GM10266 (cell line): ENCODE results near the gene WBP2.
A peak's percentile ranks its signal among the peaks of the same experiment; 100 is the strongest.

Source experiments
- DNase-seq: peaks from one replicate; pipeline ENCODE4 v3.0.0; 2012; ENCODE audit errors: extremely low spot score
- CTCF ChIP-seq: IDR thresholded peaks from 2 replicates; pipeline ENCODE4 v1.5.1; 2012; ENCODE audit warnings: mild to moderate bottlenecking, low read depth; ENCODE audit not compliant: control insufficient read depth, insufficient read depth; ENCODE audit errors: missing control alignments

The WBP2 gene

GRCh38 chr17:75898065-75898464, 42.9 kb upstream of the WBP2 start:
- no peak for TF ChIP-seq CTCF
- DNase-seq = no peak

DNA sequence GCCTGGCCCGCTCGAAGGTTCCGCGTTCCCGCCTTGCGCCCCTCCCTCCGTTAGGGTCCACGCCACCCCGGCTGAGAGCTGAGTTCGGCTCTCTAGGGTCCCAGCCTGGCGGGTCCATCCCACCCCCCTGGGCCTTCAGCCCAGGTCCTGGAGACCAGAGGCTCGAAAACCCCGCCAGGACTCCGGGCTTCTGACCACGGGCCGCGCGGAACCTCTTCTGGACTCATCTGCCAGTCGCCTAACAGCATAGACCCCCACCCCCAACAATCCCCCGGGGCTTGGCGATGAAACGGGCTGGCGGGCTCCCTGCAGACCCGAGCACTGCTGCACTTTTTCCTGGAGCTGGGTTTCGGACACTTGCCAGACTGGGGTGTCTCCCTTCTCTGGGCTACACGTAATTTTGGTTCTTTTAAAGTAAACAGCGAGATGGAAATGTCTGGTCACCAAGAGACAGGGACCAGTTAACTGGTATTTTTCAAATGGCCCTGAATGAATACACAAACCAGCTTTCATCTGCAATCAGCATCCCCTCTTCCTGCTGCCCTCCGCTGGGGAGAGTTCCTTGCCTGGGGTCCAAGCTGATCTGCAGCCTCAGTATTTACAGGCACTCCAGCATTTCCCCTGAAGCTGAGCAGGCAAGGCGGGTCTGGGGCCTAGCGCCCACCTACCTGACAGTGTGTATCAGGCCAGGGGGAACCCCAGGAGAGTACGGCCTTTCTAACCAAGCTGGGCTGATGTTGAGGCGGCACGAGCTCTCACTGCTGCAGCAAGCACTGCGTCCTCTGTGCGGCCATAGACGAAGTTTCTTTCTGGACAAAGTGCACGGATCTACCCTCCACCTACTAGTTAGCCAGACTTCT, 42.3 kb upstream of the WBP2 start:
- no peak for DNase-seq

DNA sequence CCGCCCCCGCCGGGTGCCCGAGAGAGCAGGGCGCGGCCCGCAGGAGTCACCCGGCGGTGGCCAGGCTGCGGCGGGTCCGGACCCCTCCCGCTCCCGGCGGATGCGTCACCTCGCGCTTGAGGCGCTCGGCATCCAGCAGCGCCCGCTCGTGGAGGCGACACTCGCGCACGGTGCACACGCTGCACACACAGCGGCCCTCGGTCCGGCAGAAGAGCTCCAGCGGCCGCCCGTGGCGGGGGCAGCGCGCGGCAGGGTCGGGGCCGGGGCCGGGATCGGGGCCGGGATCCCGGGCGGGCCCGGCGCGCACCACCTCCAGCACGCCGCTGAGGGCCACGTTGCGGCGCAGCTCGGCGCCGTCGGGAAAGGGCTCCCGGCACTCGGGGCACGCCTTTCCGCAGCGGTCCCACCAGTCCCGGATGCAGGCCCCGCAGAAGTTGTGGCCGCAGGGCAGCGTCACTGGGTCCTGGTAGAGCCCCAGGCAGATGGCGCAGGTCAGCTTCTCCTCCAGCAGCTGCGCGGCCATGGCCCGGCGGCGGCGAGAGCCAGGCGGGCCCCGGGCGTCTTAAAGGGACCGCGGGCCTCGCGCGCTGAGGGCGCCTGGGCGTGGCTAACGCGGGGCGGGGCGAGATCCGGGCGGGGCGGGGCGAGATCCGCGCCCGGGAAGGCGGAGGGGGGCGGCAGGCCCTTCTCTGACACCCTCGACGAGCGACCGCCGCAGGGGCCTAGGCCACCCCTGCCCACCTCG, 41.5 kb upstream of the WBP2 start, which contains the start of gene TRIM65:
TRIM65 (minus strand) TSS at position 537 of the 745 bp plus-strand sequence; CDS start at position 523, 14 bp downstream.
- peak; percentile 96 for DNase-seq
- peak; percentile 66 for TF ChIP-seq CTCF

More for the DNA sequence above, 42.3 kb upstream of the WBP2 start:
- TF ChIP-seq CTCF = no peak

DNA sequence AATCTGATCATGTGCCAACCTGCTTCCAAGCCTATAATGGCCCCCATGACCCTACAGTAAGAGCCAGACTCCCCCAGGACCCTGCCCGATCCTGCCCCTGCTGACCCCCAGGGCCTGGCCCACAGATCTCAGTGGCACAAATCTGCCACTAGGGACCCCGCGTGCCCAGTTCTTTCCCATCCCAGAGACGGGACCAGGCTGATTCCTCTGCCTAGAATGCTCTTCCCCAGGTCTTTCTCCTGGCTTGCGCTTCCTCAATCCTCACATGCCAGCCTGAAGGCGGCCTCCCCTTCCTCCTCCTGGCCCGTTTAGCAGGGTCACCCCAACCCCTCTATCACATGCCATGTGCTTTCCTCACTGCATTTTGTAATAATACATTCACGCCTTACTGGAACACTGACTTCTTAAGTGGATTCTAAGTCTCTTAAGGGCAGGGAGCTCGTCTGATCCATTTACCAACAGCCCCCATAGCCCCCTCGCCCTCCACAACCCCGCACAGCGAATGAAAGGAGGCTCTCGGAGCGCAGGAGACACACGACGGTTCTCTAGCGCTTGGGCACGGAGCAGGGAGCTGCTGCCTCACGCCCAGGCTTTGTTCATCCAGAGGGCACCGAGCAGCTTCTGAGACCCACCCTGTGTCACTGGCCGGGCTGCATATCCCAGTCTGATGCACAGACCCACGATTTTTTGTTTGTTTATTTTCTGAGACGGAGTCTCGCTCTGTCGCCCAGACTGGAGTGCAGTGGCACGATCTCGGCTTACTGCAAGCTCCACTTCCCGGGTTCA, 40.4 kb upstream of the WBP2 start:
- TF ChIP-seq CTCF = peak; percentile 41
- DNase-seq = no peak

GRCh38 chr17:75894049-75894733, 39.1 kb upstream of the WBP2 start:
- no peak for TF ChIP-seq CTCF

GRCh38 chr17:75893305-75894048, 38.3 kb upstream of the WBP2 start:
- TF ChIP-seq CTCF = no peak
- no peak for DNase-seq

More at GRCh38 chr17:75894049-75894733, 39.1 kb upstream of the WBP2 start:
- no peak for DNase-seq
